HepG2 (cell line): ENCODE measurements around the gene COG1. TPM values are rescaled to one million over a fixed set of nuclear protein-coding genes. Genes with fewer than 3 reads are reported as not detected.

Source experiments
- CCDC6 ChIP-seq: sonication (generic); formaldehyde crosslinking; IDR thresholded peaks from 2 replicates; pipeline ENCODE4 v1.8.1; 2022; ENCODE audit warnings: mild to moderate bottlenecking, missing genetic modification reagents, moderate library complexity
- FOXM1 ChIP-seq: sonication (generic); formaldehyde crosslinking; IDR thresholded peaks from 2 replicates; pipeline ENCODE4 v1.5.0; 2020; ENCODE audit warnings: missing genetic modification reagents
- FOXP4 ChIP-seq: sonication (generic); formaldehyde crosslinking; IDR thresholded peaks from 2 replicates; pipeline ENCODE4 v1.4.0; 2020; ENCODE audit warnings: missing genetic modification reagents
- HOXA3 ChIP-seq: sonication (generic); formaldehyde crosslinking; IDR thresholded peaks from 2 replicates; pipeline ENCODE4 v1.5.0; 2020; ENCODE audit warnings: missing genetic modification reagents
- ISL2 ChIP-seq: sonication (generic); formaldehyde crosslinking; IDR thresholded peaks from 2 replicates; pipeline ENCODE4 v1.5.0; 2020; ENCODE audit warnings: missing genetic modification reagents
- KLF13 ChIP-seq: sonication (generic); formaldehyde crosslinking; IDR thresholded peaks from 2 replicates; pipeline ENCODE4 v1.4.0; 2020; ENCODE audit warnings: mild to moderate bottlenecking, missing genetic modification reagents
- NCOA1 ChIP-seq: sonication (generic); formaldehyde crosslinking; IDR thresholded peaks from 2 replicates; pipeline ENCODE4 v1.9.0; 2021; ENCODE audit warnings: missing genetic modification reagents
- NCOA5 ChIP-seq: sonication (generic); formaldehyde crosslinking; IDR thresholded peaks from 2 replicates; pipeline ENCODE4 v1.4.0; 2020; ENCODE audit warnings: missing genetic modification reagents
- SP1 ChIP-seq, 2 experiments: fragments of 450-650 bp in 1 of 2; sonication (generic) in 1 of 2; formaldehyde crosslinking in 1 of 2; IDR thresholded peaks; 2 replicates each; pipeline versions ENCODE4 v1.4.0 to v1.6.1; 2016 to 2020; ENCODE audit warnings: missing genetic modification reagents in 1 of 2
- SRSF4 ChIP-seq: fragments of 200-400 bp; formaldehyde crosslinking; IDR thresholded peaks from one replicate; pipeline ENCODE4 v1.6.1; 2018; ENCODE audit warnings: mild to moderate bottlenecking, low read depth, low read length, moderate library complexity; ENCODE audit not compliant: poor library complexity, severe bottlenecking
- TRAFD1 ChIP-seq: sonication (generic); formaldehyde crosslinking; IDR thresholded peaks from 2 replicates; pipeline ENCODE4 v1.5.1; 2020; ENCODE audit warnings: missing genetic modification reagents, mild to moderate bottlenecking, borderline replicate concordance
- XRCC5 ChIP-seq: fragments of 200-400 bp; formaldehyde crosslinking; optimal IDR thresholded peaks from 2 replicates; pipeline ENCODE3; 2017; ENCODE audit warnings: mild to moderate bottlenecking, low read length
- ZBTB39 ChIP-seq: sonication (generic); formaldehyde crosslinking; IDR thresholded peaks from 2 replicates; pipeline ENCODE4 v1.5.0; 2020; ENCODE audit warnings: missing genetic modification reagents
- ZBTB43 ChIP-seq: sonication (generic); formaldehyde crosslinking; conservative IDR thresholded peaks from 2 replicates; pipeline ENCODE4 v1.4.0; 2020; ENCODE audit warnings: missing genetic modification reagents
- ZNF333 ChIP-seq: sonication (generic); formaldehyde crosslinking; IDR thresholded peaks from 2 replicates; pipeline ENCODE4 v1.4.0; 2020; ENCODE audit warnings: mild to moderate bottlenecking, missing genetic modification reagents, borderline replicate concordance
- ZNF484 ChIP-seq: sonication (generic); formaldehyde crosslinking; IDR thresholded peaks from 2 replicates; pipeline ENCODE4 v1.5.1; 2020; ENCODE audit warnings: mild to moderate bottlenecking, low read depth, missing genetic modification reagents, borderline replicate concordance
- ZNF574 ChIP-seq: sonication (generic); formaldehyde crosslinking; IDR thresholded peaks from 2 replicates; pipeline ENCODE4 v1.4.0; 2020; ENCODE audit warnings: missing genetic modification reagents
- ZNF577 ChIP-seq: sonication (generic); formaldehyde crosslinking; IDR thresholded peaks from 2 replicates; pipeline ENCODE4 v1.4.0; 2020; ENCODE audit warnings: mild to moderate bottlenecking, low read depth, missing genetic modification reagents, borderline replicate concordance
- polyA plus RNA-seq, 8 experiments: library from polyadenylated mRNA; depleted of rRNA in 3 of 8; stranded (reverse) in 7 of 8; unstranded in 1 of 8; fragments of >200 nt; fragmentation: Illumina TruSeq in 4 of 8; extraction: Trizol in 4 of 8; gene quantifications; 2 replicates each; pipeline versions ENCODE4 v1.2.1 to v1.2.3, GENCODE V29; 2011 to 2016; ENCODE audit warnings: low read depth in 4 of 8, missing spikeins in 1 of 8, mixed read lengths in 1 of 8; ENCODE audit not compliant: insufficient read depth in 1 of 8
- total RNA-seq, 5 experiments: library from RNA; depleted of rRNA; stranded (reverse); fragments of >200 nt; fragmentation: Illumina TruSeq; extraction: Trizol; gene quantifications; 2 replicates each; pipeline ENCODE4 v1.2.3, GENCODE V29; 2016; ENCODE audit warnings: low read depth in 1 of 5

The COG1 gene
- total and polyA plus RNA-seq, 2 of the 13 experiments (the other 11 are each of a cell fraction or from before 2014, with no cell fraction given), result 36.6 to 39.7 TPM

- TF ChIP-seq HOXA3 (peak; percentile 95), FOXP4 (CRISPR knock-in tag) (no peak), ZBTB39 (CRISPR knock-in tag) (0 out of 2 replicates have a peak, but pooled peaks have one; percentile 23), ISL2 (peak; percentile 42), SRSF4 (no peak), NCOA5 (CRISPR knock-in tag) (no peak), SP1 (IDR thresholded peaks at IDR 0.05) (no peak), SP1 (CRISPR knock-in tag; IDR thresholded peaks at IDR 0.05) (peak; percentile 10; the same call in 1 of the 2 replicates), ZNF484 (CRISPR knock-in tag) (no peak), KLF13 (CRISPR knock-in tag) (no peak), FOXM1 (CRISPR knock-in tag) (no peak), NCOA1 (CRISPR knock-in tag) (no peak), CCDC6 (CRISPR knock-in tag) (no peak), TRAFD1 (CRISPR knock-in tag) (peak; percentile 96), ZNF574 (CRISPR knock-in tag) (peak; percentile 80), ZBTB43 (CRISPR knock-in tag) (peak; percentile 19; the same call in 1 of the 2 replicates), XRCC5 (peak; percentile 73), ZNF577 (CRISPR knock-in tag) (no peak), ZNF333 (CRISPR knock-in tag) (peak; percentile 64; the same call in 1 of the 2 replicates)
Observed at GRCh38 chr17:73192894-73193701, at the start of gene COG1 (continued).
